HL-60 (cell line): Measurements from ENCODE around the gene GPR32.

Experiments used
- DNase-seq, 2 experiments: peaks; one replicate each; pipeline ENCODE4 v3.0.0-alpha.2; 2010 to 2020; ENCODE audit warnings: low read depth in 1 of 2, low spot score in 1 of 2
- H3K27ac ChIP-seq: fragments of 250-450 bp; sonication (Bioruptor Pico); replicated peaks from 2 replicates; pipeline ENCODE4 v1.5.1; 2020; ENCODE audit warnings: mild to moderate bottlenecking, moderate library complexity
- H3K27me3 ChIP-seq: fragments of 250-450 bp; sonication (Bioruptor Pico); 2 replicates; pipeline ENCODE4 v1.5.1; 2021; ENCODE audit warnings: mild to moderate bottlenecking, moderate library complexity; ENCODE audit not compliant: insufficient read depth, poor library complexity, severe bottlenecking
- H3K4me3 ChIP-seq: replicated peaks from 2 replicates; pipeline ENCODE4 v1.5.1; 2011; ENCODE audit warnings: mild to moderate bottlenecking, control low read depth, low read length; ENCODE audit not compliant: insufficient read depth
- GABPA ChIP-seq: IDR thresholded peaks from 2 replicates; pipeline ENCODE4 v1.6.1; 2012; ENCODE audit warnings: low read depth
- POLR2AphosphoS5 ChIP-seq: IDR thresholded peaks from 2 replicates; pipeline ENCODE4 v1.6.1; 2012; ENCODE audit warnings: low read depth
- SPI1 ChIP-seq: IDR thresholded peaks from 2 replicates; pipeline ENCODE4 v1.6.1; 2012; ENCODE audit warnings: low read depth, mild to moderate bottlenecking, borderline replicate concordance
- TF ChIP-seq, protein P1 (sequence below): IDR thresholded peaks from one replicate; pipeline ENCODE4 v1.5.1; 2011; ENCODE audit warnings: low read length, control low read depth, inconsistent platforms; ENCODE audit not compliant: insufficient read depth
- TF ChIP-seq, protein P2 (sequence below): IDR thresholded peaks from 2 replicates; pipeline ENCODE4 v1.6.1; 2012; ENCODE audit warnings: low read depth; ENCODE audit not compliant: insufficient replicate concordance

GPR32 gene

GRCh38 chr19:50801107-50801506 lies 30.8 kb downstream of the GPR32 start:
- H3K27me3 ChIP-seq: no peaks in the 10 kb centered on the region
- no peak overlapping the region for H3K27ac ChIP-seq
- H3K4me3 ChIP-seq: no peak overlapping the region
- TF ChIP-seq, protein P1, sequence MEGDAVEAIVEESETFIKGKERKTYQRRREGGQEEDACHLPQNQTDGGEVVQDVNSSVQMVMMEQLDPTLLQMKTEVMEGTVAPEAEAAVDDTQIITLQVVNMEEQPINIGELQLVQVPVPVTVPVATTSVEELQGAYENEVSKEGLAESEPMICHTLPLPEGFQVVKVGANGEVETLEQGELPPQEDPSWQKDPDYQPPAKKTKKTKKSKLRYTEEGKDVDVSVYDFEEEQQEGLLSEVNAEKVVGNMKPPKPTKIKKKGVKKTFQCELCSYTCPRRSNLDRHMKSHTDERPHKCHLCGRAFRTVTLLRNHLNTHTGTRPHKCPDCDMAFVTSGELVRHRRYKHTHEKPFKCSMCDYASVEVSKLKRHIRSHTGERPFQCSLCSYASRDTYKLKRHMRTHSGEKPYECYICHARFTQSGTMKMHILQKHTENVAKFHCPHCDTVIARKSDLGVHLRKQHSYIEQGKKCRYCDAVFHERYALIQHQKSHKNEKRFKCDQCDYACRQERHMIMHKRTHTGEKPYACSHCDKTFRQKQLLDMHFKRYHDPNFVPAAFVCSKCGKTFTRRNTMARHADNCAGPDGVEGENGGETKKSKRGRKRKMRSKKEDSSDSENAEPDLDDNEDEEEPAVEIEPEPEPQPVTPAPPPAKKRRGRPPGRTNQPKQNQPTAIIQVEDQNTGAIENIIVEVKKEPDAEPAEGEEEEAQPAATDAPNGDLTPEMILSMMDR: no peak
- TF ChIP-seq, protein P2, sequence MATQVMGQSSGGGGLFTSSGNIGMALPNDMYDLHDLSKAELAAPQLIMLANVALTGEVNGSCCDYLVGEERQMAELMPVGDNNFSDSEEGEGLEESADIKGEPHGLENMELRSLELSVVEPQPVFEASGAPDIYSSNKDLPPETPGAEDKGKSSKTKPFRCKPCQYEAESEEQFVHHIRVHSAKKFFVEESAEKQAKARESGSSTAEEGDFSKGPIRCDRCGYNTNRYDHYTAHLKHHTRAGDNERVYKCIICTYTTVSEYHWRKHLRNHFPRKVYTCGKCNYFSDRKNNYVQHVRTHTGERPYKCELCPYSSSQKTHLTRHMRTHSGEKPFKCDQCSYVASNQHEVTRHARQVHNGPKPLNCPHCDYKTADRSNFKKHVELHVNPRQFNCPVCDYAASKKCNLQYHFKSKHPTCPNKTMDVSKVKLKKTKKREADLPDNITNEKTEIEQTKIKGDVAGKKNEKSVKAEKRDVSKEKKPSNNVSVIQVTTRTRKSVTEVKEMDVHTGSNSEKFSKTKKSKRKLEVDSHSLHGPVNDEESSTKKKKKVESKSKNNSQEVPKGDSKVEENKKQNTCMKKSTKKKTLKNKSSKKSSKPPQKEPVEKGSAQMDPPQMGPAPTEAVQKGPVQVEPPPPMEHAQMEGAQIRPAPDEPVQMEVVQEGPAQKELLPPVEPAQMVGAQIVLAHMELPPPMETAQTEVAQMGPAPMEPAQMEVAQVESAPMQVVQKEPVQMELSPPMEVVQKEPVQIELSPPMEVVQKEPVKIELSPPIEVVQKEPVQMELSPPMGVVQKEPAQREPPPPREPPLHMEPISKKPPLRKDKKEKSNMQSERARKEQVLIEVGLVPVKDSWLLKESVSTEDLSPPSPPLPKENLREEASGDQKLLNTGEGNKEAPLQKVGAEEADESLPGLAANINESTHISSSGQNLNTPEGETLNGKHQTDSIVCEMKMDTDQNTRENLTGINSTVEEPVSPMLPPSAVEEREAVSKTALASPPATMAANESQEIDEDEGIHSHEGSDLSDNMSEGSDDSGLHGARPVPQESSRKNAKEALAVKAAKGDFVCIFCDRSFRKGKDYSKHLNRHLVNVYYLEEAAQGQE: no peak
- TF ChIP-seq SPI1 (no peak), POLR2AphosphoS5 (no peak), GABPA (no peak)
- no peak for DNase-seq

DNA sequence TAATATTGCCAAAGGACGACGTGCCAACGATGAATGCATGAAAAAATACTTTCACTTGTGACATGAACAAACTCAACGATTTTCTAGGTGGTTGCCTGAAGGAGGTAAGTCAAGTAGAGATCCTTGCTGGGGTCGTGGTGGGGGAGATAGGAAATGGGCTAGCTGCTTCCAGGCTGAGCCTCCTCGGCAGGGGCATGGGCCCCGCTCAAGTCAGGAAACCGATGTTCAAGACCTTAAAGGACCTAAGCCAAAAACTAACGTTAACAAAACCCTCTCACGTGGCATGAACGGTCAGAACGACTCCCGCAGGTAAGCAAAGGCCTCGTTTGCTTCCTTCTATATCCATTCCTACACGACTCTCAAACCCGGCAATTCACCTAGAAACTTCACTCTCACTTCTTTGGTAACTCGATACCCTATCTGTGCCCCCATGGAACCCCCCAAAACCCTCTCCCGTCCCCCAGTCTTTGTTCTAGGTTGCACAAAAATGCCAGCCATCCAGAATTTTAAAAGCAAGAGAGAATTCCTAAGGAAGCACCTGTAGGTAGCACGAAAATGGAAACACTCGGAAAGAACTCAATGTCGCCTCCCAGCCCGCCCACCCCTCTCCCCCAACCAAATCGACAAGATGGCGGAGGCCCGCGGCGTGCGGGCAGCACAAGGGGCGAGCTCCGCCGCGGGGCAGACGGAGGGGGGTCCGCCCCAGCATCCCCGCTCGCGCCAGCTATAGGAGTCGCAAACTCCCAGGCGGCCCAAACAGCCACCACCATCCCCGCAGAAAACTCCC lies 33.6 kb downstream of the GPR32 start:
- Histone ChIP-seq H3K27ac (peak overlapping the region; percentile 99), H3K4me3 (peak overlapping the region; percentile 84), H3K27me3 (no peaks in the 10 kb centered on the region)
- TF ChIP-seq POLR2AphosphoS5 (no peak), SPI1 (no peak), GABPA (no peak)
- TF ChIP-seq, protein P1: no peak
- TF ChIP-seq, protein P2: no peak
- DNase-seq: no peak

DNA sequence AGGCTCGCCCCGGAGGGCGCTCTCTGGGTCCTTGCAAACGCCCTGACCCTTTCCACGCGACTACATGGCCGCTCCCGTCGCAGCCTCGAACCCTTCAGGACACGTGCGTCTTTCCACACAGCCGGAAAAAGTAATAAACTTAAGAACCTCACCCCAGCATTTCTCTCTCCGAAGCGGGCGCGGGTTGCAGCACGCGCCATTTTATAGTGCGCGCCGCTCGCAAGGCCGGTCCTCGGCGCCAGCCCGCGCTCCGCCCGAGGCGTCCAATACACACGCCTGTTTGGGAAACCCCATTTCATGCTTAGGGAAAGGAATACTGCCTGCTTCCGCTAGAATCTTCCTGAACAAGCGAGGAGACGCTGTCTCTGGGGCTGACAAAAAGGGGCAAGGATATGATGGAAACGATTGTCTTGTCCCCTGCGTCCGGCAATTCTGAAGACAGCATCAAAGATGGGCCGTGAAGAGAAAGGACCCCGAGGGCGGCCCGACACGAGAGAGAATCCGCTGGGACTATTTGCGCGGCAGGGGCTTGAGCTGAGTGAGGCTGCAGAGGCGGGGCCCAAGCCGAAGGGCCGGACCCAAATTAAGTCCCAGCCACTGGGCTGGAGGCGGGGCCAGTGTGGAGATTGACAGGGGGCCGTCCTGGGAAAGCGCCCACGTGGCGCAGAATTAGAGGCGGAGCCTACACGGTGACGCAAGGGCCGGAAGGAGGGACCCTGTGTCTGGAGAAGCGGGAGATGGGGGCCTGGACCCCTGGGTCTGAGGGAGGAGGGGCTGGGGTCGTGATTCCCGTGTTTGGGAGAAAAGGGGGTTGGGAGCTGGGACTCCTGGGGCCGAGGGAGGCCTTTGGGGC lies 34.4 kb downstream of the GPR32 start:
- TF ChIP-seq SPI1 (no peak), POLR2AphosphoS5 (peak; percentile 99)
- TF ChIP-seq, protein P1: no peak
- TF ChIP-seq, protein P2: peak; percentile 74
- Histone ChIP-seq H3K27me3 (no peaks in the 10 kb centered on the region), H3K27ac (peak overlapping the region; percentile 99), H3K4me3 (peak overlapping the region; percentile 84)
- peak; percentile 98 to 99 for DNase-seq
